Stimulated activated CD8-positive, alpha-beta memory T cell treated with anti-CD3 and anti-CD28 coated beads, Interleukin-4, amount 100 ng/mL, for 4 hours (primary cell): ENCODE measurements around the gene EFCAB8.
"Not testable (repeated sequence)": the region's sequence is repeated elsewhere in the genome, so short reads cannot be mapped to it uniquely, and the experiment has no call there.

Source experiments
- DNase-seq, 2 donors: peaks; one replicate each; pipeline ENCODE4 v3.0.0-alpha.2; 2020; ENCODE audit warnings: low read depth in 2 of 2, low spot score in 1 of 2

EFCAB8 gene

DNA sequence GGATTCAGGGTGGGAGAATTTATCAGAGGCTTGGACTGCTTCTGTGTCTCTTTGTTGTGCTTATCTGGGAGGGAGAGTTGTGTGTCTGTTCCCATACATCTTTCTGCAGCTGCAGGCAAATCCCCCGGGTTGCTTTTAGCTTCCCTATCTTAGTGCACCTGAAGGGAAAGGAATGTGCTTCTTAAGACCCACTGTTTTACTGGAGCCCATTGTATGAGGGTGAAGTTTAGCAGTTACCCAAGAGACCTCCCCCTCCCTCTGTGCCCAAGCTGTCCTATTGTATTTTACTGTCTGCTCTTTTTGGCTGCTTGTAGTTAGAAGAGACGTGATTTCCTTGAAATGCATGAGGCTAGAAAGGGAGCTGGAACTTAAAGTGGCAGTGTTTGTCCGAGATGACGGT lies 91.8 kb downstream of the EFCAB8 start:
- DNase-seq: not testable (repeated sequence)

DNA sequence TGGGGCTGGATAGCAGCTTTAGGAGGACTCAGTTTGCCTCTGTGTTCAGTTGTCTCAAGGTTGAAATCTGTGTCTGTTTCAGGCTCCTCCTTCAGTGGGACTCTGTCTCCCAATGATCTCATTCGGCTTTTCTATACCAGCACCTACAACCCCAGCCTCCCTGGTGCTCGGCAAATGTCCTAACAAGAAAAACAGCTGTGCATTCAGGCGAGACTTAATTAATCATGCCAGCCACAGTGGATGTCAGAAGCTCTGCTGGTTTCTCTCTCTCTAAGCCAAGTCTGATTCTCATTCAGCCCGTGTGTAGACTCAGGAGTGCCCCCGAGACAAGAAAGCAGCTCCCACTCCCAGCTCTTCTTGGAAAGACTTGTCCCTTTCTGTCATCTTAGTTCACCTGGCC lies 98.7 kb downstream of the EFCAB8 start:
- no peak for DNase-seq

DNA sequence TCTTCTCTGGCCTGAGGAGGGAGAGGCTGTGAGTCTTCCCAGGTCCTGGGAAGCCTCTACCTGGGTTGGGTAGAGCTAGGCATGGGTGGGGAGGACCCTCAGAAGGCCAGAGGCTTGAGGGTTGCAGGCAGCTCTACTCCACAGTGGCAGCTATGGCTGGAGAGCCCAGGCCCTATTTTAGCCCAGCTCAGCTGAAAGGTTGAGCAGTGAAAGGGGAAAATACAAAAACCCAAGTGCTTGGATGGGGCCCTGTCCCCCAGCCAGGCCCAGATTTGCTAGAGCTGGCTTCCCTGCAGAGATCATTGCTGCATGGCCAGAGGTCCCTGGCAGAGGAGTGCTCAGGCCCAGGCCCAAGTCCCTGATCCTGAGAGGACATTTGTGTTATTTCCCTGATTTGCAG lies 99.9 kb downstream of the EFCAB8 start:
- DNase-seq: no peak

DNA sequence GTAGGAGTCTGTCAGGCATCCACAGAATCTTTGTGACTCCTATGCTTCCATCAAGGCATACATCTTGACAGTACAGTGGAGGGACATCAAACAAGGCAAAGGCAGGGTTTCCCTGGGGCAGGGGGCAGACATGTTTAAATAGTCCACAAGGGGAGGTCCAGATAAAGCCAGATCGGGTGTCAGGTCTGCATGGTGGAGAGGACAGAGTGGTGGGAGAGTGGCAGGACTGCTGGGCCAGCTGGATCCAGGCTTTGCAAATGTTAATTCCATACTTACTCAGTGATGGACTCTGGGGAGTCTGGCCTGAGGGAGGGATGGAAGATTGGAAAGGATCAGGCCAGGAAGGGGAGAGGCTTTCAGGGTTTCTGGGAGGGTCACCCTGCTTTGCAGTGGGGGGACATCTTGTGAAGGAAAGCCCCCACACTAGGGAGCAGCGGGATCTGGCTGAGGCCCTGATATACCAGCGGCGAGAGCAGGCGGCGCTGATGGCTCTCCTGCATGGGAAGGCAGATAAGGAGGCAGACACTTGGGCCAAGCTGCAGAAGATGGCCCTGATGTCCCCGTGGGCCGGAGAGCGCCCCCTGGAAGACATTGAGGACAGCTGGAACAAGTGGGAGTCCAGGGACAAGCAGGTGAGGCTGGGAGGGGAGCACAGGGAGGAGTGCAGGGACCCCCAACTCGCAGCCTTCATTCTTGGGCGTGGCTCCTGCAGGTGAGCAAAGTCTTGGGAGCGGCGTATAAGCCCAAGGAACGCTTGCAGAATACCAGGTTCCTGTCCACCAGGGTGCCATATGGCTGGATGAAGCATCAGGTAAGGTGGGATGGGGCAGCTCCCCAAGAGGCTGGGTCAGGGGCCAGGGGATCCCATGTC lies 100.9 kb downstream of the EFCAB8 start:
- no peak for DNase-seq

DNA sequence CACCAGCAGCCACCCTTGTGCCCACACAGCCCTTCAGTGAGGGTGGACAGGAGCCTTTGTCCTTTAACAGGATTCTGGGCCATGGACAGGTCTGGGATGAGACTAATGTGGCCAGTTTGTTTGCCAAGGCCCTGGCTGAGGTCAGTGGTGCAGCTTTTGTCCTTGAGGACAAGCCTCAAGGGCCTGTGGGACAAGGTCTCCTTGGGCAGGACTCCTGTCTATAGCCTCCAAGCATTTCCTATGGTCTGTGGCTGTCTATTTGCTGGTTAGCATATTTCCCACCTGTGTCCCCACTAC lies 101.4 kb downstream of the EFCAB8 start:
- DNase-seq: no peak

DNA sequence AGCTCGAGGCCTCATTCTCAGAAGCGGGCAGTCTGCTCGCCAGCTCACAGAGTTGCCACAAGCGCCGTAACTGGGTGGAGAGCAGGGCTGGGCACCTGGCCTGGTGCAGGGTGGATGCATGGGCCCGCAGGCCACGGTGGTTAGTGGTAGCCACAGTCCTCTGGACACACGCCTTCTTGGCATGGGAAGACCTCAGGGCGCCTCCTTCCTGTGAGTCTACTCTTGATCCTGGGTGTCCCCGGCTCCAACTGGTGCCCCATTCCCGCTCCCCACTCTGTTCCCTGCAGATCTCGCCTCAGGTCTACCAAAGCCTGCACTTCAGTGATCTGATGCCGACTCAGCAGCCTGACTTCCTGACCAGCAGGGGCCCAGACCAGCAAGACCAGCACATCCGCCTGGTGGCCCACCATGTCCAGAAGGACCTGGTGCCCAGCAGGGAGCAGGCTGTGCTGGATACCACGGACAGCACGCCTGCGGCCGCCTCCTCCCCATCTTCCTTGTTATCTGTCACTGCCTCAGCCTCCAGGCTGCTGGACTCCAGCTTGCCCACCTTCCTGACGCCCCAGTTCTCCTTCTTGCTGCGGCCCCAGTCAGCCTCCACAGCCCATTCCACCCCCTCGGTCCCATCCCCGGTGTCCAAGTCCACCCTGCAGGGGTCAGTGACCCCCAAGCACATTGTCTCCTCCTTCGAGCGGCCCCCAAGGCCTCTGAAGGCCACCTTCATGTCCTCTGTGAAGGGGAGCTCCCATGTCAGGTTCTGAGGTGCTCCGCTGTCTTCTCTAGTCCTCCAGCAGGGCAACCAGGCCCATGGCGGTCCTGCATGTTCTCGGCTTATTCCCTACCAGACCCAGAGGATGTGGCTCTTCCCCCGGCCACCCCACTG lies 102.4 kb downstream of the EFCAB8 start:
- DNase-seq: no peak

DNA sequence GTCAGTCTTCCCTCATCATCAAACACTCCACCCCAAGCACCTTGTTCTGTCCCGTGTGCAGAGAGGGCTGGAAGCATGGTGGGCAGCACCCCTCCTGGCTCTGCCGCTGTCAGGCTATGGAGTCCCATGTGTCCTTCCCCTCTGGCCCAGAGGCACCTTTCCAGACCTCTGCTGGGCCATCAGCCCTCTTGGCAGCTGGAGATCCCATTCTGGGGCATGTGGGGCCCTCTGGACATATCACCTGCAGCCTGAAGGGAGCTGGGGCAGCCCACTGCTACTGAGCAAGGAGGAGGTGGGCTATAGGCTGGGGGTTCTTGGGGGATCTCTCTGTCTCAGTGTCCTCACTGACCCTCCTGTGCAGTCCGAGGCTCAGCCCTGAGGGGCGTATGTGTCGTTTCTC lies 103.3 kb downstream of the EFCAB8 start:
- DNase-seq: no peak

DNA sequence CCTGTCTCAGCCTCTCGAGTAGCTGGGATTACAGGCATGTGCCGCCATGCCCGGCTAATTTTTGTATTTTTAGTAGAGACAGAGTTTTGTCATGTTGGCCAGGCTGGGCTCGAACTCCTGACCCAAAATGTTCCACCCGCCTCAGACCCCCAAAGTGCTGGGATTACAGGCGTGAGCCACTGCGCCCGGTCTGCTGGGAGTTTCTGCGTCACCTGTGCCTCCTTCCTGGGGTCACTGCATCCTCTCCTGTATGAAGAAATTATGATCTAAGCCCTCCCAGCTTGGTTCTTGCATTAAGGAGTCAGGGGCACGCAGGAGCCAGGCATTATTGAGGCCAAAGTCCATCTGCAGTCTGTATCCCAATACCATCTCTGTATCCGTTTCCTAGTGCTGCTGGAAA lies 103.9 kb downstream of the EFCAB8 start:
- DNase-seq: not testable (repeated sequence)

DNA sequence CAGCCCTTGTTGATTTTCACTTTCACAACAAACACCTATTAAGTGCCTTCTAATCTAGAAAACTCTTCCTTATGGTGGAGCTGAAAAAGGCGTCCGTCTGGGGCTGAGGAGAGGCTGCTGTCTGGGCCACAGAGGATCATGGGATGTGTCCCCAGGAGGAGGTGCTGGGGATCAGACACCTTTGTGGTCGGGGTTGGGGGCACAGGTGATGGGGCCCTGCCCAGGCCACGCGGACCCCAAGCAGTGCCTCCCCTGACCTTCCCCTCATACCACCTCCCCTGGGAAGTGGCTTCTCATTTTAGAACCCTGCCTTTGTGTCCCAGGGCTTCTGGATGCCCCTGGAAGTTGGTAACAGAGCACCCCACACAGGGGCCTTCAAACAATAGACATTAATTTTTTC lies 104.5 kb downstream of the EFCAB8 start:
- no peak for DNase-seq

DNA sequence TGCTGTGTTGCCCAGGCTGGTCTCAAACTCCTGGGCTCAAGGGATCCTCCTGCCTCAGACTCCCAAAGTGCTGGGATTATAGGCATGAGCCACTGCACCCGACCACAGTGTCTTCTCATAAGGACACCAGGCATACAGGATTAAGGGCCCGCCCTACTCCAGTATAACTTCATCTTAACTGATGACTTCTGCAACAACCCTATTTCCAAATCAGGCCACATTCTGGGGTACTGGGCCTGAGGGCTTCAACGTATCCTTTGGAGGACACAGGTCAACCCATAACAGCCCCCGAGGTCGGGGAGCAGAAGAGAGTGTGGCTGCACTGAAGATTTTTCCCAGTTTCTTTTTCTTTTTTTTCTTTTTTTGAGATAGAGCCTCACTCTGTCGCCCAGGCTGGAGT lies 105.9 kb downstream of the EFCAB8 start:
- no peak for DNase-seq

DNA sequence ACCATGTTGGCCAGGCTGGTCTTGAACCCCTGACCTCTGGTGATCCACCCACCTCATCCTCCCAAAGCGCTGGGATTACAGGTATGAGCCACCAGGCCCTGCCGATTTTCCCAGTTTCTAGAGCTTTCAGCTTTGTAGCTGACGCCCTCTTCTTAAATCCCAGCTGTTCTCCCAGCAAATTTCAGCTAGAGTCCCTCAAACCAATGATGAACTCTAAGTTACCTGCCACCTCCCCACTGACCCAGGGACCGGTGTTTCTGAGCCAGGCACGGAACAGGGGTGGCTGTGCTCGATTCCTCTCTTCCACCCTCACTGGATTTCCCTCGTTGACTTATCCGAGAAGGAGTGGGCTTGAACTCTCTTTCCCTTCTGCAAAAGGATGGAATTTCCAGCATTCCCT lies 106.4 kb downstream of the EFCAB8 start:
- DNase-seq: no peak

DNA sequence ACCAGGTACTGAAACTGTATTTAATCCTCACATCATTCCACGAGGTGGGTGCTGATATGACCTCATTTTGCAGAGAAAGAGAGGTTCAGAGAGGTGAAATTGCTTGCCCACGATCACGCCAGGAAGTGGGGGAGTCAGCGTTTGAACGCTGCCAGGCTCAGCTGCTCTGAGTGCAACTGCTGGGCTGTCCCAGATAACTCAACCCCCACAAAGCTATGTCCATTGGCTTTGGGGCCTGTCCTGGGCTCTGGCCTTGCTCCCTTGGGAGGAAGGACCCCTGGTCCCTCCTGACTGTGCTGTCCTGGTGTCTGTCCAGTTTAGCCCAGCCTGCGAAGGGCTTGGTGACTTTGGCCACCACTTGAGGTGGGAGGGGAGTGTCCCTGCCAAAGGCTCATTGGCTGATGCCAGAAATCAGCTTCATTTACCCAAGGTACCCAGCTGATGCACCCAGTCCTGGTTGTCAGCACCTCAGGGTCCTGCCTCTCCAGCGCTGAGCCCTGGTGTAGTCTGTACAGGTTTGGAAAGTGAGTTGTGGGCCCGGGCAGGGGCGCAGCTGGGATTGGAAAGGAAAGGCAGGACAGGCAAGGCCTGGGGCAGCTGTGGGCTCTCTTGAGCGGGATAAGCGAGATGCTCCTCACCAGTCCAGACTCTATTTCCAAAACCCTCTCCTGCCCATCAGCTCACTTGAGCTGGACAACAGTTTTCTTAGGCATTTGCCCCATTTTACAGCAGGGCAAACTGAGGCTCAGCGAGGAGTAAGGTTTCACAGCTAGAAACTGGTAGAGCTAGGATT lies 107.1 kb downstream of the EFCAB8 start:
- no peak for DNase-seq

DNA sequence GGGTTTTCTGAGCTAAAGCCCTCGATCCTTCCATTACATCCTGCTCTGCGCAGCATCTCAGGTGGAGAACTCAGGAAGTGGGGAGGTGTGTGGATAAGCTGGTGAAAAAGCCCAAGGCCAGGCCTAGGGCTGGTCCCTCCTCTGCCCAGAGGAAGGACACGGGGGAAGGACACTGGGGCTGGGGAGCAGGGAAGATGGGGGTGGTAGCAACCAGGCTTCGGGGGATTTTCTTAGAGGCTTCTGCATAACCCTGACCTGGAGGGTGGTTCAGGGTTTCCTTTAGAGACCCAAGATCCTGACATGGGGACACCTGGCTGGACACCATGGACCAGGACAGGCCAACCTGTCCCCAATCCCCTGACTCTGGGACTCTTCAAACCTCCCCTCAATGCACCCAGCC lies 107.7 kb downstream of the EFCAB8 start:
- DNase-seq: no peak

DNA sequence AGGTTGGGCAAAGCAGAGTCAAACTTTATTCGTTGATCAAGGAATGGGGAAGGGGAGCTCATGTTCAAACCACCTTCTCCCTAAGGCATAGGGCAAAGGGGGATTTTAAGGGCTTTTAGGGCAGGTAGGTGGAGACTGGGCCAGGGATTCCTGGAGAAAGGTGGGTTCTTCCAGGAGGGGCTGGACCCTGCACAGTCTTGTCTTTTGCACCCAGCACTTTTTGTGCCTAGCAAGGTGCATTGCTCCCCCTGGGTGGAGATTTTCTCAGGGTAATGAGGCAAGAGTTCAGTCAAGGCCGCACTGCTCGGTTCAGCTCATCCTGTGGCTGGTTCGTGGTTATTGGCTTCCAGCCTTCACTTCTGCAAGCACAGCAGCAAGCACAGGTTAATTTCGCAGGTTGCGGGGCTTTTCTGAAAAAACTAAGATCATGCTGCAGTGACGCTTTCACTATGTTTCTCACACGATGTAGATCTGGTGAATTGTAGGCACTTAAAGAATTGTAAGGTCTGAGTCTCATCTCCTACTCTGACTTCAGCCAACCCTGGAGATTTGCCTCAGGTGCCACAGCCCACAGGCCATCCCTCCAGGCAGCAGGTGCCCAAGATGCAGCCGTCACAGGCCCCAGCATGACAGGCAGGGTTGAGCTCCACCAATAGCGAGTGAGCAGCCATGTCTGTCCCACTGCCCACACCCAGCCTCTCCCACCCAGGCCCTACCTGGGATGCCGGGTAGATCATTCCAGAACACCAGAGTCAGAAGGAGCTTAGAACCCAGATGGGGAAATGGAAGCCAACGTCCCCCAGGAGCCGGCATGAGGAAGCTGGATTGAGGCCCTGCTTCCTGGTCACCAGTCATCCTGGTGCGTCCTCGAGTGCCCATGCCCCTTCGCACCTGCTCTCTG lies 108.4 kb downstream of the EFCAB8 start:
- no peak for DNase-seq

DNA sequence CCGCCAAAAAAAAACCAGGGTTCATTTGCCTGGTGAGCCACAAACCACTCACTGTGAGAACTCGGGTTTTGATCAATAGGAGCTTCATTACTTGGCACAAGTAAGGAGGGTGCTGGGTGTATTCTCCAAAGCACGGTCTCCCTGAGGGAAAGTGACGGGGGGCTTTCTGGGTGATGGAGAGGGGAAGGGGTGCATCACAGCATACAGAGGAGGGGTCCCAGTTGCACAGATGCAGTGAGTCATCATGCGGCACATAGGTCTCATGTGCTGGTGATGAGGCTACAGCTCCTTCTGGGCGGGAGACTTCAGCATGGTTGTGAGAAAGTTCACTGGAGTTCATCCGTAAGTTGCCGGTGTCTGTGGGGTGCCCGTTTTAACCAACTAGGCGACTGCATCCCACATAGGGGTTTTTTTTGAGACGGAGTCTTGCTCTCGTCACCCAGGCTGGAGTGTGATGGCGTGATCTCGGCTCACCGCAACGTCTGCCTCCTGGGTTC lies 109.3 kb downstream of the EFCAB8 start:
- peak in 1 of 2 donors; percentile 40 for DNase-seq

DNA sequence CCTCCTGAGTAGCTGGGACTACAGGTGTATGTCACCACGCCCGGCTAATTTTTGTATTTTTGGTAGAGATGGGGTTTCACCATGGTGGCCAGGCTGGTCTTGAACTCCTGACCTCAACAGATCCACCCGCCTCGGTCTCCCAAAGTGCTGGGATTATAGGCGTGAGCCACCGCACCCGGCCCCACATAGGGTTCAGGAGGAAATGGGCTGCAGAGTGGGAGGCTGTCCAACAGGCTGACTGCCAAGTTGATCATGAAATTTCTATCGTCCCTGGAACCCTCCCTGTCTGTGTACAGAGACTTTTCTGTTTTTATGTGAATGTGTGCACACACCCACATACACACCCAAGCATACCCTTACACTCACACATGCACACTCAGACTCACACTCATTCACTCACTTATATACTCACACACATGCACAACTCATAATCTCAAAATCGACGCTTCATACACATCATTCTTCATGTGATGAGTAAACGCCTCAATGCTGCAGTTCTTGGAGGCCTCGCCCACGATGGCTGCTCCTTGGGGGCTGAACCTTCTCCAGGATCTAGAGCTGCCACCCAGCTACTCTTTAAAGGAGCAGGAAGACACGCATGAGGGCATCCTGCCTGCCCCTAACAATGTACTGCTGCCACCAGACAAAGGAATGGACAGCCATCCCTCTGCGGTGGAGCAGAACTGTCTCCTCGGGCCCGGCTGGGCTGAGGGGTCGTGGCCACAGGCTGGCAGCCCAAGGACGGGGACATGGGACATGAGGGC lies 109.9 kb downstream of the EFCAB8 start:
- no peak for DNase-seq

DNA sequence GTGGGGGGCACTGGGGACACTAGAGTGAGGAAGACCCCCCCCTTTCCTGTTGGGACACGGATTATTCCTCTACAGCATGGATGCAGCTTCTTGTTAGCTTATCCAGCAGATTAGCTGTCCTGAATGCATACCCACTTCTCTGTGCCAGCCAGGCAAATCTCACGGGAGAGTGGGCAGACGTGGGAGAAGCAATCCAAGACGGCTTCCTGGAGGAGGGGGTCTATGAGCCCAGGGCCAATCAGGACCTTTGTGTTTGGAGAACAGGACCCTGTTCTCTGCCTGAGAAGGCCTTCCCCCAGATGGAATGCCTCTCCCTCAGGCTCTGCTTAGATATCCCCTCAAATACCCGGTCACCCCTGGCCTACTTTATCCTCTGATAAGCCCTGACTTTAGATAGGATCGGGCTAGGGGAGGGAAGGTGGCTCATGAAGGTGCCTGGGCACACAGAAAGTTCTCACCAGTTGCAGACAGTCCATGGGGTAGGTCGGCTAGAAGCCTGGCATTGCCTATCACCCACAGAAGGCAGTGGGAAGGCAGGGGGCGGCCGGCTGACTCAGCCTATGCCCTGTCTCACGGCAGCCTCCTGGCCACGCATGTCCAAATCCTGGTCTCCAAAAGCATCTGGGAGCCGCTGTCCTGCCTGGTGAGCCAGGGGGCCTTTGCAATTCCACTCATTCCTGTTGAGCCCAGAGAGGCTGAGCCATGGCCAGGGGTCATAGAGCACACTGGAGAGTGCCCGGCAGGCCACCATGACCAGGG lies 110.8 kb downstream of the EFCAB8 start:
- no peak for DNase-seq

DNA sequence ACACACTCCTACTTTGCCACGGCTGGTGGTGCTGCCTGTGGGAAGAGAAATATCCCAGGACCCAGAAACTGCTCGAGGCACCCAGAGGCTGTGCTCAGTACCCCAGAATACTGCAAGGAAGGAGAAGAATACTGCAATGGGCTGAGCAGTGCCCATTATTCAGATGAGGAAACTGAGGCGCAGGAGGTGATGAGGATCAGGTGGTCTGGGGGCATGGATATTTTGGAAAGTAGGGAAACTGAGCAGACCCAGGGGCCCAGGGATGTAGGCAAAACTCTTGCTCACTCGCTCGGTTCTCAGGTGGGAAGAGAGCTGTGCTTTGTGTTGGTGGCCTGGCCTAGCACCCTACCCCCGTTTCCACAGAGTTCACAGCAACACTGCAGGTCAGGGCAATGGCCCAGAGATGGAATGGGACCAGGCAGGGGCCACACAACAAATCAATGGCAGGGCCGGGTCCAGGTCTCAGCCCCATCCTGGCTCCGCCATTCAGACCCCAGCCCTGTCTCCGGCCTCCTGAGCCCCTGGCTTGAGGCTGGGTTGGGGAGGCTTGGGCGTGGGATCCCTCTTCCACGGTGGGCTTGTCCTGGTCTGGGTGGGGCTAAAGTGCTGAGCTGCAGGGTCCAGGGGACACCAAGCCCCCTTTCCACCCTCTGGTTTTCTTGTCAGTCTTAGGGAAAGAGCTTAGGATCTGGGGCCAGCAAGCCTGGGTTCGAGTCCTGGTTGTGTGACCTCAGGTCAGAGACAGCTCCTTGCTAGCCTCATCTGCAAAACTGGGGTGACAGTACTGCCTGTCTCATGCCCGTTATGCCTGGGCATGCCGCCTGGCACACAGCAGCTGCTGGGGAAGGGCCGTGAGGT lies 111.6 kb downstream of the EFCAB8 start:
- no peak for DNase-seq
